Left lung (tissue), 10 donors: ENCODE data around the gene AGPAT3. TPM values are rescaled to one million over a fixed set of nuclear protein-coding genes. Genes with fewer than 3 reads are reported as not detected.
A peak's percentile ranks its signal among the peaks of the same experiment; 100 is the strongest.

Experiments
- ATAC-seq: fragments of 200-7000 bp; cut with Tn5 transposase; one replicate; pipeline ENCODE4 v1.9.1; 2020; ENCODE audit warnings: moderate library complexity
- DNase-seq, 4 donors: peaks; one replicate each; pipeline ENCODE4 v3.0.0-alpha.2; 2013 to 2020
- H3K27ac ChIP-seq, 2 donors: fragments of 200-600 bp; sonication (generic) in 1 of 2; one replicate each; pipeline versions ENCODE4 v1.5.0 to v1.8.0; 2020 to 2021
- H3K27me3 ChIP-seq, 2 donors: fragments of 200-600 bp; sonication (generic) in 1 of 2; one replicate each; pipeline versions ENCODE4 v1.5.0 to v1.8.0; 2020 to 2021
- H3K36me3 ChIP-seq, 2 donors: fragments of 200-600 bp; sonication (generic) in 1 of 2; one replicate each; pipeline versions ENCODE4 v1.5.0 to v1.8.0; 2020 to 2021
- H3K4me1 ChIP-seq, 2 donors: fragments of 200-600 bp; one replicate each; pipeline ENCODE4 v1.8.0; 2021
- H3K4me3 ChIP-seq, 2 donors: fragments of 200-600 bp; sonication (generic) in 1 of 2; one replicate each; pipeline versions ENCODE4 v1.5.0 to v1.8.0; 2020 to 2021; ENCODE audit warnings: mild to moderate bottlenecking in 1 of 2
- H3K9me3 ChIP-seq, 2 donors: fragments of 200-600 bp; sonication (generic) in 1 of 2; one replicate each; pipeline versions ENCODE4 v1.5.0 to v1.8.0; 2020 to 2021
- intact Hi-C, 2 donors: fragments of 100-400 bp; cut with DNase I; formaldehyde crosslinking; loops; one replicate each; pipeline versions ENCODE4 v1.11.2 to v1.14.2; 2022
- polyA plus RNA-seq, 6 donors: library from polyadenylated mRNA; unstranded; fragments of 120-200 nt; gene quantifications; one replicate each; pipeline ENCODE4 v1.2.1, GENCODE V29; 2013; ENCODE audit not compliant: insufficient read length in 6 of 6
- total RNA-seq, 2 donors: library from RNA; stranded (reverse); fragmentation: NEBNext Ultra II Directional; extraction: Animal tissue kit (Norgen Biotek cat#: 25700); gene quantifications; one replicate each; pipeline ENCODE4 v1.2.1, GENCODE V29; 2021
- TF ChIP-seq, protein P1 (sequence below), 2 donors: fragments of 200-600 bp; sonication (generic) in 1 of 2; IDR thresholded peaks; one replicate each; pipeline versions ENCODE4 v1.5.0 to v1.8.0; 2021; ENCODE audit warnings: antibody characterized with exemption in 2 of 2
- donor health status: DM: no; HTN: yes; CAD: no.
- donor health status: DM: no; HTN: no; CAD: no.

AGPAT3 gene
- total and polyA plus RNA-seq, 8 donors, result 37.4 to 111 (median 42.8) TPM

DNA sequence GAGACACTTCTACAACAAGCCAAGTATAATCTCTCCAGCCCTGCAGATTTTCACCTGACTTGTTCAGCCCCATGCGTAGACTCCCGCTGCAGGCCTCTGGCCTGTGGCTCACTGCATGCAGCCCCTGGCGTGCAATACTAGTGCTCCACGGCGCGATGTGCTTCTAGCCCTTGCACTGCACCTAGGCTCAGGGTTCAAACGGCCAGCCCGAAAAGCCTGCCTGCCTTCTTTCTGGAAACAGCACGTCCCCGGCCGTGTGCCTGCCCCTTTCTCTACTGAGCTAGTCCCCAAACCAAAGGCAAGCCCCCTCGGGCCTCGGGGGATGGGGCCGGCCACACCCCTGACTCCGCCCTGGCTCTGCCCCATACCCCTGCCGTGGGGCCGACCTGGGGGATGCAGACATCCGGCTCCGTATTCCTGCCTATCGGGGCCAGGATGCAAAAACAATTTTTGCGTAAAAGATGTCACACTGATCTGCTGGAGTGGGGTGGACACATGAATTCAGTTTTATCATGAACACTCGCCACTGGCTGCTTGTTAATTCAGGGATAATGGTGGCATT lies 120.7 kb downstream of the AGPAT3 start:
- H3K4me1 ChIP-seq, result no peaks in the 10 kb centered on the region
- peaks cover 0 to 8% of the 10 kb centered on the region in 2 donors for H3K27me3 ChIP-seq
- peaks cover 0 to 34% of the 10 kb centered on the region in 2 donors for H3K36me3 ChIP-seq
- ATAC-seq, result no peak
- TF ChIP-seq, protein P1, sequence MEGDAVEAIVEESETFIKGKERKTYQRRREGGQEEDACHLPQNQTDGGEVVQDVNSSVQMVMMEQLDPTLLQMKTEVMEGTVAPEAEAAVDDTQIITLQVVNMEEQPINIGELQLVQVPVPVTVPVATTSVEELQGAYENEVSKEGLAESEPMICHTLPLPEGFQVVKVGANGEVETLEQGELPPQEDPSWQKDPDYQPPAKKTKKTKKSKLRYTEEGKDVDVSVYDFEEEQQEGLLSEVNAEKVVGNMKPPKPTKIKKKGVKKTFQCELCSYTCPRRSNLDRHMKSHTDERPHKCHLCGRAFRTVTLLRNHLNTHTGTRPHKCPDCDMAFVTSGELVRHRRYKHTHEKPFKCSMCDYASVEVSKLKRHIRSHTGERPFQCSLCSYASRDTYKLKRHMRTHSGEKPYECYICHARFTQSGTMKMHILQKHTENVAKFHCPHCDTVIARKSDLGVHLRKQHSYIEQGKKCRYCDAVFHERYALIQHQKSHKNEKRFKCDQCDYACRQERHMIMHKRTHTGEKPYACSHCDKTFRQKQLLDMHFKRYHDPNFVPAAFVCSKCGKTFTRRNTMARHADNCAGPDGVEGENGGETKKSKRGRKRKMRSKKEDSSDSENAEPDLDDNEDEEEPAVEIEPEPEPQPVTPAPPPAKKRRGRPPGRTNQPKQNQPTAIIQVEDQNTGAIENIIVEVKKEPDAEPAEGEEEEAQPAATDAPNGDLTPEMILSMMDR (IDR thresholded peaks at IDR 0.05), result no peak
- no peaks in the 10 kb centered on the region for H3K9me3 ChIP-seq
- H3K27ac ChIP-seq, result no peak overlapping the region
- no peak overlapping the region for H3K4me3 ChIP-seq
- no peak for DNase-seq
- intact Hi-C loops, result no loop called here

DNA sequence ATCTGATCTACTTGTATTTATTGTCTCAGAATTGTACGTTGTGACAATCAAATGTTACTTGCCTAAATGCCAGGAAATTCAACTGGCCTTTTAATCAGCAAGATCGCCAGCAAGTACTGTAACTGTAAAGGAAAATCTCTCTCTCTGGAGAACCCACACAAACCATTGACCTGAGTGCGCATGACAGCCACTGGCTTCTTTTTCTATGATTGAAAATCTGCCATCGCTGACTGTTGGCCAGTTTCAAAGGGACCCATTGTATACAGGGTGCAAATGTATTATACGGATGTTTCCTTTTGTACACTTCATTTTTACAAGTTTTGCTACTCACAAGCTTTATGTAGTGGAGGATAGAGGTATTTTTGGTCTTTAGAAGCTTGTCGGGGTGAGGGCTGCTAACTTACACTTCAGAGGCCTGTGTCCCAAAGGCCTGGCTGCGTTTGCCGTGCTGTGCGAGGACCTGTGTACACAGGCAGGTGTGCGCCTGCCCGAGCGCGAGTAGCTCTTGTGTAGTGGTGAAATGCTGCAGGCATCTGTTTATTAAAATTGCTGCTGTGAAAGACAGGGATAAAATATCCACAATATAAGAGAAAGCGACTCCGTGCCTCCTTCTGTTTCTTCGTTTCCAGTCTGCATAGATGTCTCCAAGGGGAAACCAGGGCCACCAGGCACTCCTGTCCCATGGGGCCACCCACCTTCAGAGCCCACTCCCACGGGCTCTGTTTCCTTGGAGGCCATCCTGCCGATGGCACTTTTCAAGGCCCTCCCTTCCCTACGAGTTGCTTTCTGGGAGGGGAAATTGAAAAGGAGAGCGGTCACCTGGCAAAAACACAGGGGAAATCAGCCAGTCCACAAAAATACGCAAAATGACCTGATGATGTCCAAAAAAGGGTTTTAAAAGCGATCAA lies 121.8 kb downstream of the AGPAT3 start:
- Histone ChIP-seq H3K9me3 (no peaks in the 10 kb centered on the region), H3K27me3 (peaks cover 0 to 8% of the 10 kb centered on the region in 2 donors), H3K4me1 (no peaks in the 10 kb centered on the region), H3K36me3 (peaks cover 0 to 24% of the 10 kb centered on the region in 2 donors), H3K4me3 (no peak overlapping the region), H3K27ac (no peak overlapping the region)
- TF ChIP-seq, protein P1 (IDR thresholded peaks at IDR 0.05), result no peak
- ATAC-seq (no peak), DNase-seq (peak in 1 of 4 donors; percentile 60)
- intact Hi-C loops, result no loop called here

DNA sequence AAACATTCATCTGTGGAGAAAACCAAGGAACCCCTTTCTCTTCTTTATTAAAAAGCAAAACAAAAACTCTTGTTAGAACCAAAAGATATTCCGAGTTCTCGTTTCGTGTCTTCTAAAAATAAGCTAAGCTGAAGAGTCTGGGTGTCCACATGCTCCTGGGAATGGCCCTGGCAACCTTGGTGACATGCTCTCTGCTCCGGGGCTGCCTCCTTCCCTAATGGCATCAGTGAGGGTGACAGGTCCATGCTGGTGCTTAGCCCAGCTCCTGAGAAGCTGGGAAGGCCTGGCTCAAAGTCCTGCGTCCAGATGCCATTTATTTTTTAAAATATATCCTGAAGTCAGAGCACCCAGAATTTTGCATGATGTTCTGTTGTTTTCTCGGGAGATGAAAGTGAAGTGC lies 122.5 kb downstream of the AGPAT3 start:
- intact Hi-C loops, result no loop called here
- Histone ChIP-seq H3K27ac (no peak overlapping the region), H3K4me3 (no peak overlapping the region), H3K9me3 (no peaks in the 10 kb centered on the region), H3K4me1 (no peaks in the 10 kb centered on the region), H3K27me3 (peaks cover 0 to 8% of the 10 kb centered on the region in 2 donors), H3K36me3 (peaks cover 0 to 17% of the 10 kb centered on the region in 2 donors)
- ATAC-seq, result no peak
- TF ChIP-seq, protein P1 (IDR thresholded peaks at IDR 0.05), result no peak
- peak in 1 of 4 donors; percentile 27 for DNase-seq

DNA sequence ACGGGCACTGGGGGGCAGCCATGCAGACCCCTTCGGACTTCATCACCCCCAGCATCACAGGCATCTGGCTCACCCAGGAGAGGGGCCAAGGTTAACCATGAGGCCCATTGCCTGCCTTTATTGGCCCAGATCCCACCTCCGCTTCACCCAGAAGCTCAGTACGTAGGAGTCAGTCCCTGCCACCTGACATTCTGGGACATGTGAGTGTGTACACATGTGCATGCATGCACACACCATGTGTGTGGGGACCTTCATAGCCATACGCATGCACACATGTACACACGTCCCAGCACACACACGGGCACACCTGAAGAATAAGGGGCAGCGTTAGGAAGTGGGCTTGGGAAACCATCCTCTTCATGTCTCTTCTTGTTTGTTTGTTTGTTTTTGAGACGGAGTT lies 123.0 kb downstream of the AGPAT3 start:
- Histone ChIP-seq H3K4me1 (no peaks in the 10 kb centered on the region), H3K36me3 (peaks cover 0 to 12% of the 10 kb centered on the region in 2 donors), H3K27ac (no peak overlapping the region), H3K9me3 (no peaks in the 10 kb centered on the region), H3K4me3 (no peak overlapping the region), H3K27me3 (peaks cover 0 to 10% of the 10 kb centered on the region in 2 donors)
- ATAC-seq (no peak), DNase-seq (peak in 1 of 4 donors; percentile 27)
- intact Hi-C loops, result no loop called here
- TF ChIP-seq, protein P1 (IDR thresholded peaks at IDR 0.05), result no peak
